Measurements from ENCODE around the gene GTF3C5. TPM values are rescaled to one million over a fixed set of nuclear protein-coding genes. Genes with fewer than 3 reads are reported as not detected.
"Not testable (repeated sequence)": the region's sequence is repeated elsewhere in the genome, so short reads cannot be mapped to it uniquely, and the experiment has no call there.

The GTF3C5 gene
- total RNA-seq, 4 donors from 2014 or later = 49.4 to 94.2 (median 73.3) TPM

GRCh38 chr9:133062569-133062968 is 31.8 kb downstream of the GTF3C5 start:
- H3K36me3 ChIP-seq = peaks cover 0 to 47% (median 0%) of the 10 kb centered on the region in 3 donors
- H3K27me3 ChIP-seq; H3K4me3 ChIP-seq; H3K27ac ChIP-seq; H3K4me1 ChIP-seq; H3K9me3 ChIP-seq; DNase-seq (ENCODE audit: low spot score in 2 of 2): not testable (repeated sequence)
- WGBS, 2 donors = 70 to 74% methylated on average over 3 to 5 of the region's 8 CpGs

- H3K27ac ChIP-seq = no peak overlapping the region
- TF ChIP-seq POLR2A (IDR thresholded peaks at IDR 0.05) = no peak
- TF ChIP-seq EP300 (IDR thresholded peaks at IDR 0.05) = no peak
- no peak for TF ChIP-seq CTCF (IDR thresholded peaks at IDR 0.05)
- H3K27me3 ChIP-seq = no peaks in the 10 kb centered on the region
- H3K36me3 ChIP-seq = peaks cover 0 to 42% (median 0%) of the 10 kb centered on the region in 3 donors
- whole genome bisulfite sequencing, 2 donors = 89% methylated on average over 5 to 6 of the region's 8 CpGs
- no peak for DNase-seq (ENCODE audit: low spot score in 2 of 2)
- H3K4me1 ChIP-seq = peaks cover 0 to 5% (median 2%) of the 10 kb centered on the region in 4 donors
- no peak overlapping the region for H3K4me3 ChIP-seq
- H3K9me3 ChIP-seq = no peaks in the 10 kb centered on the region
These were observed 32.3 kb downstream of the GTF3C5 start for GRCh38 chr9:133063159-133063499.

GRCh38 chr9:133063500-133064231 is 32.9 kb downstream of the GTF3C5 start:
- Histone ChIP-seq H3K36me3 (peaks cover 0 to 36% (median 0%) of the 10 kb centered on the region in 3 donors), H3K27me3 (no peaks in the 10 kb centered on the region), H3K4me1 (peaks cover 0 to 5% (median 2%) of the 10 kb centered on the region in 4 donors), H3K9me3 (no peaks in the 10 kb centered on the region), H3K27ac (no peak overlapping the region), H3K4me3 (no peak overlapping the region)
- DNase-seq (ENCODE audit: low spot score in 2 of 2) = no peak
- TF ChIP-seq CTCF (IDR thresholded peaks at IDR 0.05) = no peak
- TF ChIP-seq POLR2A (IDR thresholded peaks at IDR 0.05) = no peak
- TF ChIP-seq EP300 (IDR thresholded peaks at IDR 0.05) = no peak
- WGBS, 2 donors = 85 to 87% methylated on average over 10 to 13 of the region's 14 CpGs

- Histone ChIP-seq H3K36me3 (peaks cover 0 to 32% (median 0%) of the 10 kb centered on the region in 3 donors), H3K4me1 (peaks cover 0 to 4% (median 2%) of the 10 kb centered on the region in 4 donors), H3K4me3 (no peak overlapping the region), H3K27me3 (no peaks in the 10 kb centered on the region), H3K9me3 (no peaks in the 10 kb centered on the region), H3K27ac (no peak overlapping the region)
- TF ChIP-seq EP300 (IDR thresholded peaks at IDR 0.05) (no peak), CTCF (IDR thresholded peaks at IDR 0.05) (no peak), POLR2A (IDR thresholded peaks at IDR 0.05) (no peak)
- WGBS, 2 donors = 91 to 92% methylated on average over 11 to 20 of the region's 30 CpGs
- DNase-seq (ENCODE audit: low spot score in 2 of 2) = no peak
These were observed 33.7 kb downstream of the GTF3C5 start for GRCh38 chr9:133064241-133065069.

GRCh38 chr9:133065070-133065388 is 34.2 kb downstream of the GTF3C5 start:
- H3K27ac ChIP-seq = no peak overlapping the region
- no peak for DNase-seq (ENCODE audit: low spot score in 2 of 2)
- no peak for TF ChIP-seq EP300 (IDR thresholded peaks at IDR 0.05)
- TF ChIP-seq POLR2A (IDR thresholded peaks at IDR 0.05) = no peak
- TF ChIP-seq CTCF (IDR thresholded peaks at IDR 0.05) = no peak
- H3K27me3 ChIP-seq = no peaks in the 10 kb centered on the region
- no peak overlapping the region for H3K4me3 ChIP-seq
- H3K9me3 ChIP-seq = no peaks in the 10 kb centered on the region
- H3K4me1 ChIP-seq = no peaks in the 10 kb centered on the region
- 94 to 97% methylated on average over 14 to 16 of the region's 17 CpGs for WGBS, 2 donors
- H3K36me3 ChIP-seq = peaks cover 0 to 32% (median 0%) of the 10 kb centered on the region in 3 donors
